ENCODE measurements around the gene PLAGL2.

Gene PLAGL2

GRCh38 chr20:32238483-32239425 is 31.2 kb upstream of the PLAGL2 start:
- Histone ChIP-seq H3K36me3 (ENCODE audit: control insufficient read depth, insufficient read depth, low read length) (peaks cover 22% of the 10 kb centered on the region), H3K27me3 (ENCODE audit: control insufficient read depth, insufficient read depth, low read length) (no peaks in the 10 kb centered on the region), H3K4me3 (ENCODE audit: low read depth, low read length) (no peak overlapping the region), H3K9ac (ENCODE audit: low read length) (no peak overlapping the region), H3K9me3 (ENCODE audit: control insufficient read depth, insufficient read depth, low read depth, low read length) (no peaks in the 10 kb centered on the region), H3K4me1 (ENCODE audit: control insufficient read depth, insufficient read depth, low read length) (peaks cover 18% of the 10 kb centered on the region), H3K27ac (ENCODE audit: low read depth, low read length) (no peak overlapping the region)

GRCh38 chr20:32237419-32237818 is 29.9 kb upstream of the PLAGL2 start:
- H3K4me3 ChIP-seq (ENCODE audit: low read depth, low read length) = no peak overlapping the region
- no peaks in the 10 kb centered on the region for H3K27me3 ChIP-seq (ENCODE audit: control insufficient read depth, insufficient read depth, low read length)
- peaks cover 18% of the 10 kb centered on the region for H3K4me1 ChIP-seq (ENCODE audit: control insufficient read depth, insufficient read depth, low read length)
- no peak overlapping the region for H3K9ac ChIP-seq (ENCODE audit: low read length)
- peaks cover 35% of the 10 kb centered on the region for H3K36me3 ChIP-seq (ENCODE audit: control insufficient read depth, insufficient read depth, low read length)
- H3K9me3 ChIP-seq (ENCODE audit: control insufficient read depth, insufficient read depth, low read depth, low read length) = no peaks in the 10 kb centered on the region
- no peak overlapping the region for H3K27ac ChIP-seq (ENCODE audit: low read depth, low read length)

- peaks cover 18% of the 10 kb centered on the region for H3K4me1 ChIP-seq (ENCODE audit: control insufficient read depth, insufficient read depth, low read length)
- H3K36me3 ChIP-seq (ENCODE audit: control insufficient read depth, insufficient read depth, low read length) = peaks cover 40% of the 10 kb centered on the region
- H3K9me3 ChIP-seq (ENCODE audit: control insufficient read depth, insufficient read depth, low read depth, low read length) = no peaks in the 10 kb centered on the region
- no peak overlapping the region for H3K9ac ChIP-seq (ENCODE audit: low read length)
- no peak overlapping the region for H3K27ac ChIP-seq (ENCODE audit: low read depth, low read length)
- H3K27me3 ChIP-seq (ENCODE audit: control insufficient read depth, insufficient read depth, low read length) = no peaks in the 10 kb centered on the region
- no peak overlapping the region for H3K4me3 ChIP-seq (ENCODE audit: low read depth, low read length)
Observed at GRCh38 chr20:32236819-32237218, 29.3 kb upstream of the PLAGL2 start.

GRCh38 chr20:32236048-32236533 is 28.5 kb upstream of the PLAGL2 start:
- H3K36me3 ChIP-seq (ENCODE audit: control insufficient read depth, insufficient read depth, low read length) = peaks cover 47% of the 10 kb centered on the region
- no peaks in the 10 kb centered on the region for H3K9me3 ChIP-seq (ENCODE audit: control insufficient read depth, insufficient read depth, low read depth, low read length)
- H3K9ac ChIP-seq (ENCODE audit: low read length) = no peak overlapping the region
- no peaks in the 10 kb centered on the region for H3K27me3 ChIP-seq (ENCODE audit: control insufficient read depth, insufficient read depth, low read length)
- H3K4me3 ChIP-seq (ENCODE audit: low read depth, low read length) = no peak overlapping the region
- peaks cover 18% of the 10 kb centered on the region for H3K4me1 ChIP-seq (ENCODE audit: control insufficient read depth, insufficient read depth, low read length)
- H3K27ac ChIP-seq (ENCODE audit: low read depth, low read length) = no peak overlapping the region

GRCh38 chr20:32235331-32236047 is 27.9 kb upstream of the PLAGL2 start:
- Histone ChIP-seq H3K9me3 (ENCODE audit: control insufficient read depth, insufficient read depth, low read depth, low read length) (no peaks in the 10 kb centered on the region), H3K27ac (ENCODE audit: low read depth, low read length) (no peak overlapping the region), H3K36me3 (ENCODE audit: control insufficient read depth, insufficient read depth, low read length) (peaks cover 52% of the 10 kb centered on the region), H3K4me3 (ENCODE audit: low read depth, low read length) (no peak overlapping the region), H3K27me3 (ENCODE audit: control insufficient read depth, insufficient read depth, low read length) (no peaks in the 10 kb centered on the region), H3K9ac (ENCODE audit: low read length) (no peak overlapping the region), H3K4me1 (ENCODE audit: control insufficient read depth, insufficient read depth, low read length) (peaks cover 17% of the 10 kb centered on the region)

- peaks cover 58% of the 10 kb centered on the region for H3K36me3 ChIP-seq (ENCODE audit: control insufficient read depth, insufficient read depth, low read length)
- no peak overlapping the region for H3K27ac ChIP-seq (ENCODE audit: low read depth, low read length)
- no peak overlapping the region for H3K4me3 ChIP-seq (ENCODE audit: low read depth, low read length)
- H3K9me3 ChIP-seq (ENCODE audit: control insufficient read depth, insufficient read depth, low read depth, low read length) = no peaks in the 10 kb centered on the region
- no peaks in the 10 kb centered on the region for H3K27me3 ChIP-seq (ENCODE audit: control insufficient read depth, insufficient read depth, low read length)
- H3K4me1 ChIP-seq (ENCODE audit: control insufficient read depth, insufficient read depth, low read length) = peaks cover 7% of the 10 kb centered on the region
- no peak overlapping the region for H3K9ac ChIP-seq (ENCODE audit: low read length)
Observed at GRCh38 chr20:32234135-32234808, 26.7 kb upstream of the PLAGL2 start.

GRCh38 chr20:32233286-32233685 is 25.7 kb upstream of the PLAGL2 start:
- H3K36me3 ChIP-seq (ENCODE audit: control insufficient read depth, insufficient read depth, low read length) = peaks cover 68% of the 10 kb centered on the region
- no peak overlapping the region for H3K27ac ChIP-seq (ENCODE audit: low read depth, low read length)
- no peaks in the 10 kb centered on the region for H3K27me3 ChIP-seq (ENCODE audit: control insufficient read depth, insufficient read depth, low read length)
- H3K9me3 ChIP-seq (ENCODE audit: control insufficient read depth, insufficient read depth, low read depth, low read length) = no peaks in the 10 kb centered on the region
- no peaks in the 10 kb centered on the region for H3K4me1 ChIP-seq (ENCODE audit: control insufficient read depth, insufficient read depth, low read length)
- no peak overlapping the region for H3K4me3 ChIP-seq (ENCODE audit: low read depth, low read length)
- H3K9ac ChIP-seq (ENCODE audit: low read length) = no peak overlapping the region

- Histone ChIP-seq H3K4me1 (ENCODE audit: control insufficient read depth, insufficient read depth, low read length) (no peaks in the 10 kb centered on the region), H3K27me3 (ENCODE audit: control insufficient read depth, insufficient read depth, low read length) (no peaks in the 10 kb centered on the region), H3K36me3 (ENCODE audit: control insufficient read depth, insufficient read depth, low read length) (peaks cover 76% of the 10 kb centered on the region), H3K9me3 (ENCODE audit: control insufficient read depth, insufficient read depth, low read depth, low read length) (no peaks in the 10 kb centered on the region), H3K27ac (ENCODE audit: low read depth, low read length) (no peak overlapping the region), H3K9ac (ENCODE audit: low read length) (no peak overlapping the region), H3K4me3 (ENCODE audit: low read depth, low read length) (no peak overlapping the region)
Observed at GRCh38 chr20:32232326-32232886, 24.9 kb upstream of the PLAGL2 start.

GRCh38 chr20:32231847-32232246 is 24.3 kb upstream of the PLAGL2 start:
- H3K9ac ChIP-seq (ENCODE audit: low read length) = no peak overlapping the region
- no peak overlapping the region for H3K27ac ChIP-seq (ENCODE audit: low read depth, low read length)
- no peak overlapping the region for H3K4me3 ChIP-seq (ENCODE audit: low read depth, low read length)
- no peaks in the 10 kb centered on the region for H3K4me1 ChIP-seq (ENCODE audit: control insufficient read depth, insufficient read depth, low read length)
- H3K36me3 ChIP-seq (ENCODE audit: control insufficient read depth, insufficient read depth, low read length) = peaks cover 77% of the 10 kb centered on the region
- no peaks in the 10 kb centered on the region for H3K9me3 ChIP-seq (ENCODE audit: control insufficient read depth, insufficient read depth, low read depth, low read length)
- no peaks in the 10 kb centered on the region for H3K27me3 ChIP-seq (ENCODE audit: control insufficient read depth, insufficient read depth, low read length)

GRCh38 chr20:32231245-32231644 is 23.7 kb upstream of the PLAGL2 start:
- Histone ChIP-seq H3K27me3 (ENCODE audit: control insufficient read depth, insufficient read depth, low read length) (no peaks in the 10 kb centered on the region), H3K4me3 (ENCODE audit: low read depth, low read length) (no peak overlapping the region), H3K27ac (ENCODE audit: low read depth, low read length) (no peak overlapping the region), H3K4me1 (ENCODE audit: control insufficient read depth, insufficient read depth, low read length) (no peaks in the 10 kb centered on the region), H3K9me3 (ENCODE audit: control insufficient read depth, insufficient read depth, low read depth, low read length) (no peaks in the 10 kb centered on the region), H3K9ac (ENCODE audit: low read length) (no peak overlapping the region), H3K36me3 (ENCODE audit: control insufficient read depth, insufficient read depth, low read length) (peaks cover 83% of the 10 kb centered on the region)
